A549 (cell line): ENCODE results near the gene MMP24.

ENCODE experiments used
- EP300 ChIP-seq, 2 experiments: fragments of >200 bp; sonication (Bioruptor Twin); formaldehyde crosslinking; IDR thresholded peaks; 2 replicates in 1 of 2; 3 replicates in 1 of 2; pipeline ENCODE4 v1.6.1; 2016 to 2017
- MAFK ChIP-seq: fragments of 450-650 bp; IDR thresholded peaks from 2 replicates; pipeline ENCODE4 v1.6.1; 2014; ENCODE audit not compliant: partially characterized antibody
- POLR2A ChIP-seq: IDR thresholded peaks from 2 replicates; pipeline ENCODE4 v1.6.1; 2012; ENCODE audit warnings: mild to moderate bottlenecking, low read length
- RCOR1 ChIP-seq: fragments of 150-350 bp; IDR thresholded peaks from 2 replicates; pipeline ENCODE4 v1.6.1; 2014; ENCODE audit warnings: antibody characterized with exemption, low read length, low read depth
- TF ChIP-seq, protein P1 (sequence below): fragments of >200 bp; sonication (Bioruptor Twin); formaldehyde crosslinking; IDR thresholded peaks from 3 replicates; pipeline ENCODE4 v1.5.1; 2016
- TF ChIP-seq, protein P2 (sequence below): fragments of 200-600 bp; sonication (generic); IDR thresholded peaks from 2 replicates; pipeline ENCODE4 v1.6.1; 2016; ENCODE audit warnings: antibody characterized with exemption, mild to moderate bottlenecking, moderate library complexity

DNA sequence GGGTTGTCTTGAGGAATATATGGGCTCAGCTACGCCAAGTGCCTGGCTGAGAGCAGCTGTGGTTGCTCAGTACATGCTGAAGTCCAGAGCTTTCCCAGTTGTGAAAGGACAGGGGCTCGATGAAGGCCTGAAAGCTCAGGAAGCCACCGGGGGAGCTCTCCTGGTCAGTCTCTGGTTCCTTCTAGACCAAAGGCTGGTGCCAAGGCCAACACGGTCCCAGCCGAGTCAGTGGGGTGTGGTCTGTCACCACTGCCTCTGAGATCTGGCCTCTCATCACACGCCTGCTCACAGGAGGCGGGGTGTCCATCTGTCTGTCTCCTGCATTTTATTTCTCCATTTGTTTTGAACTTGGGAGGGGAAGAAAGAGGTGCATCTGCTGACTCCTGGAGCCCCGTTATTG is 70.7 kb downstream of the MMP24 start:
- TF ChIP-seq, protein P1, sequence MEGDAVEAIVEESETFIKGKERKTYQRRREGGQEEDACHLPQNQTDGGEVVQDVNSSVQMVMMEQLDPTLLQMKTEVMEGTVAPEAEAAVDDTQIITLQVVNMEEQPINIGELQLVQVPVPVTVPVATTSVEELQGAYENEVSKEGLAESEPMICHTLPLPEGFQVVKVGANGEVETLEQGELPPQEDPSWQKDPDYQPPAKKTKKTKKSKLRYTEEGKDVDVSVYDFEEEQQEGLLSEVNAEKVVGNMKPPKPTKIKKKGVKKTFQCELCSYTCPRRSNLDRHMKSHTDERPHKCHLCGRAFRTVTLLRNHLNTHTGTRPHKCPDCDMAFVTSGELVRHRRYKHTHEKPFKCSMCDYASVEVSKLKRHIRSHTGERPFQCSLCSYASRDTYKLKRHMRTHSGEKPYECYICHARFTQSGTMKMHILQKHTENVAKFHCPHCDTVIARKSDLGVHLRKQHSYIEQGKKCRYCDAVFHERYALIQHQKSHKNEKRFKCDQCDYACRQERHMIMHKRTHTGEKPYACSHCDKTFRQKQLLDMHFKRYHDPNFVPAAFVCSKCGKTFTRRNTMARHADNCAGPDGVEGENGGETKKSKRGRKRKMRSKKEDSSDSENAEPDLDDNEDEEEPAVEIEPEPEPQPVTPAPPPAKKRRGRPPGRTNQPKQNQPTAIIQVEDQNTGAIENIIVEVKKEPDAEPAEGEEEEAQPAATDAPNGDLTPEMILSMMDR, result no peak
- TF ChIP-seq POLR2A, result no peak
- TF ChIP-seq, protein P2, sequence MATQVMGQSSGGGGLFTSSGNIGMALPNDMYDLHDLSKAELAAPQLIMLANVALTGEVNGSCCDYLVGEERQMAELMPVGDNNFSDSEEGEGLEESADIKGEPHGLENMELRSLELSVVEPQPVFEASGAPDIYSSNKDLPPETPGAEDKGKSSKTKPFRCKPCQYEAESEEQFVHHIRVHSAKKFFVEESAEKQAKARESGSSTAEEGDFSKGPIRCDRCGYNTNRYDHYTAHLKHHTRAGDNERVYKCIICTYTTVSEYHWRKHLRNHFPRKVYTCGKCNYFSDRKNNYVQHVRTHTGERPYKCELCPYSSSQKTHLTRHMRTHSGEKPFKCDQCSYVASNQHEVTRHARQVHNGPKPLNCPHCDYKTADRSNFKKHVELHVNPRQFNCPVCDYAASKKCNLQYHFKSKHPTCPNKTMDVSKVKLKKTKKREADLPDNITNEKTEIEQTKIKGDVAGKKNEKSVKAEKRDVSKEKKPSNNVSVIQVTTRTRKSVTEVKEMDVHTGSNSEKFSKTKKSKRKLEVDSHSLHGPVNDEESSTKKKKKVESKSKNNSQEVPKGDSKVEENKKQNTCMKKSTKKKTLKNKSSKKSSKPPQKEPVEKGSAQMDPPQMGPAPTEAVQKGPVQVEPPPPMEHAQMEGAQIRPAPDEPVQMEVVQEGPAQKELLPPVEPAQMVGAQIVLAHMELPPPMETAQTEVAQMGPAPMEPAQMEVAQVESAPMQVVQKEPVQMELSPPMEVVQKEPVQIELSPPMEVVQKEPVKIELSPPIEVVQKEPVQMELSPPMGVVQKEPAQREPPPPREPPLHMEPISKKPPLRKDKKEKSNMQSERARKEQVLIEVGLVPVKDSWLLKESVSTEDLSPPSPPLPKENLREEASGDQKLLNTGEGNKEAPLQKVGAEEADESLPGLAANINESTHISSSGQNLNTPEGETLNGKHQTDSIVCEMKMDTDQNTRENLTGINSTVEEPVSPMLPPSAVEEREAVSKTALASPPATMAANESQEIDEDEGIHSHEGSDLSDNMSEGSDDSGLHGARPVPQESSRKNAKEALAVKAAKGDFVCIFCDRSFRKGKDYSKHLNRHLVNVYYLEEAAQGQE, result no peak
- no peak for TF ChIP-seq RCOR1
- no peak for TF ChIP-seq EP300 (IDR thresholded peaks at IDR 0.05)
- no peak for TF ChIP-seq MAFK
